ENCODE measurements around the gene KCNG2. TPM values are rescaled to one million over a fixed set of nuclear protein-coding genes. Genes with fewer than 3 reads are reported as not detected.

KCNG2 gene
- total RNA-seq, 1 donor from 2014 or later, result not detected

GRCh38 chr18:79765491-79766245 lies 32.1 kb upstream of the KCNG2 start:
- DNase-seq (no peak), ATAC-seq (ENCODE audit: poor library complexity) (no peak)
- intact Hi-C loops (cut with DNase I), result no loop called here

- no peak for DNase-seq
- ATAC-seq (ENCODE audit: poor library complexity), result no peak
- intact Hi-C loops (cut with DNase I), result no loop called here
These were observed 31.4 kb upstream of the KCNG2 start for GRCh38 chr18:79766308-79766707.

- DNase-seq (no peak), ATAC-seq (ENCODE audit: poor library complexity) (no peak)
- intact Hi-C loops (cut with DNase I), result no loop called here
These were observed 29.0 kb upstream of the KCNG2 start for GRCh38 chr18:79768745-79769144.

GRCh38 chr18:79769698-79770500 lies 27.8 kb upstream of the KCNG2 start:
- DNase-seq, result no peak

GRCh38 chr18:79770501-79770815 lies 27.3 kb upstream of the KCNG2 start:
- ATAC-seq (ENCODE audit: poor library complexity), result no peak

More at GRCh38 chr18:79769698-79770500, 27.8 kb upstream of the KCNG2 start:
- intact Hi-C loops (cut with DNase I), result no loop called here
- ATAC-seq (ENCODE audit: poor library complexity), result no peak

GRCh38 chr18:79770826-79771225 lies 26.9 kb upstream of the KCNG2 start:
- DNase-seq (no peak), ATAC-seq (ENCODE audit: poor library complexity) (no peak)
- intact Hi-C loops (cut with DNase I), result no loop called here

More at GRCh38 chr18:79770501-79770815, 27.3 kb upstream of the KCNG2 start:
- DNase-seq, result no peak
- intact Hi-C loops (cut with DNase I), result no loop called here

- intact Hi-C loops (cut with DNase I), result no loop called here
- ATAC-seq (ENCODE audit: poor library complexity) (no peak), DNase-seq (no peak)
These were observed 26.2 kb upstream of the KCNG2 start for GRCh38 chr18:79771446-79772107.

GRCh38 chr18:79772108-79772864 lies 25.5 kb upstream of the KCNG2 start:
- DNase-seq, result no peak
- no peak for ATAC-seq (ENCODE audit: poor library complexity)
- intact Hi-C loops (cut with DNase I), result no loop called here

GRCh38 chr18:79772865-79773696 lies 24.7 kb upstream of the KCNG2 start:
- ATAC-seq (ENCODE audit: poor library complexity) (no peak), DNase-seq (no peak)
- intact Hi-C loops (cut with DNase I), result no loop called here

GRCh38 chr18:79774111-79774510 lies 23.6 kb upstream of the KCNG2 start:
- no peak for DNase-seq
- intact Hi-C loops (cut with DNase I), result no loop called here
- ATAC-seq (ENCODE audit: poor library complexity), result no peak

- ATAC-seq (ENCODE audit: poor library complexity), result no peak
- DNase-seq, result no peak
- intact Hi-C loops (cut with DNase I), result no loop called here
These were observed 22.1 kb upstream of the KCNG2 start for GRCh38 chr18:79775441-79776221.

- no peak for ATAC-seq (ENCODE audit: poor library complexity)
- DNase-seq, result no peak
- intact Hi-C loops (cut with DNase I), result no loop called here
These were observed 21.1 kb upstream of the KCNG2 start for GRCh38 chr18:79776674-79777073.

GRCh38 chr18:79778291-79778791 lies 19.4 kb upstream of the KCNG2 start:
- ATAC-seq (ENCODE audit: poor library complexity) (no peak), DNase-seq (no peak)
- intact Hi-C loops (cut with DNase I), result no loop called here

GRCh38 chr18:79779021-79779699 lies 18.6 kb upstream of the KCNG2 start:
- intact Hi-C loops (cut with DNase I), result no loop called here
- DNase-seq, result no peak

GRCh38 chr18:79779700-79780190 lies 18.0 kb upstream of the KCNG2 start:
- DNase-seq (no peak), ATAC-seq (ENCODE audit: poor library complexity) (no peak)
- intact Hi-C loops (cut with DNase I), result no loop called here

More at GRCh38 chr18:79779021-79779699, 18.6 kb upstream of the KCNG2 start:
- ATAC-seq (ENCODE audit: poor library complexity), result no peak

- intact Hi-C loops (cut with DNase I), result no loop called here
- DNase-seq, result no peak
- no peak for ATAC-seq (ENCODE audit: poor library complexity)
These were observed 17.2 kb upstream of the KCNG2 start for GRCh38 chr18:79780547-79780946.
